KMS-11 (cell line): ENCODE data around the gene KCNH6.

Source experiments
- H2AFZ ChIP-seq: fragments of 200-600 bp; sonication (generic); 2 replicates; pipeline ENCODE4 v1.6.1; 2016; ENCODE audit warnings: antibody characterized with exemption, mixed run types, low read depth
- H3K27ac ChIP-seq: fragments of 200-600 bp; sonication (generic); 2 replicates; pipeline ENCODE4 v1.6.1; 2016; ENCODE audit warnings: mild to moderate bottlenecking, mixed run types
- H3K27me3 ChIP-seq: fragments of 200-600 bp; sonication (generic); 2 replicates; pipeline ENCODE4 v1.6.1; 2017; ENCODE audit warnings: mild to moderate bottlenecking, low read depth, mixed run types, moderate library complexity; ENCODE audit not compliant: insufficient read depth
- H3K36me3 ChIP-seq: fragments of 200-600 bp; sonication (generic); 2 replicates; pipeline ENCODE4 v1.6.1; 2017; ENCODE audit warnings: mild to moderate bottlenecking, mixed run types; ENCODE audit not compliant: insufficient read depth
- H3K4me1 ChIP-seq: fragments of 200-600 bp; sonication (generic); 2 replicates; pipeline ENCODE4 v1.6.1; 2016; ENCODE audit warnings: mild to moderate bottlenecking, low read depth, mixed run types; ENCODE audit not compliant: poor library complexity, severe bottlenecking
- H3K4me2 ChIP-seq: fragments of 200-600 bp; sonication (generic); 2 replicates; pipeline ENCODE4 v1.7.0; 2016; ENCODE audit warnings: mild to moderate bottlenecking, mixed run types
- H3K4me3 ChIP-seq: fragments of 200-600 bp; sonication (generic); IDR thresholded peaks from 2 replicates; pipeline ENCODE4 v1.6.1; 2017; ENCODE audit warnings: low read depth, low read length, mixed read lengths; ENCODE audit not compliant: insufficient read depth
- H3K79me2 ChIP-seq: fragments of 200-600 bp; sonication (generic); 2 replicates; pipeline ENCODE4 v1.6.1; 2016; ENCODE audit warnings: low read depth, mixed run types; ENCODE audit not compliant: insufficient read depth
- H3K9ac ChIP-seq: fragments of 200-600 bp; sonication (generic); 2 replicates; pipeline ENCODE4 v1.6.1; 2016; ENCODE audit warnings: mild to moderate bottlenecking, mixed run types
- H4K20me1 ChIP-seq: fragments of 200-600 bp; sonication (generic); 2 replicates; pipeline ENCODE4 v1.6.1; 2016; ENCODE audit warnings: mild to moderate bottlenecking, mixed run types; ENCODE audit not compliant: insufficient read depth
- CTCF ChIP-seq: fragments of 200-600 bp; sonication (generic); conservative IDR thresholded peaks from 2 replicates; pipeline ENCODE4 v1.6.1; 2017; ENCODE audit warnings: low read depth, mild to moderate bottlenecking, antibody characterized with exemption, low read length, moderate library complexity, mixed read lengths

The KCNH6 gene

GRCh38 chr17:63542218-63542545 is 19.0 kb downstream of the KCNH6 start:
- Histone ChIP-seq H2AFZ (no peak overlapping the region), H3K27ac (no peak overlapping the region), H3K4me2 (no peak overlapping the region), H3K79me2 (no peaks in the 10 kb centered on the region), H4K20me1 (no peaks in the 10 kb centered on the region), H3K4me1 (no peaks in the 10 kb centered on the region), H3K9ac (no peak overlapping the region), H3K36me3 (no peaks in the 10 kb centered on the region), H3K27me3 (peaks cover under 1% of the 10 kb centered on the region; the same call in 1 of the 2 replicates), H3K4me3 (no peak overlapping the region)
- no peak for TF ChIP-seq CTCF

- Histone ChIP-seq H2AFZ (no peak overlapping the region), H3K4me1 (no peaks in the 10 kb centered on the region), H3K36me3 (no peaks in the 10 kb centered on the region), H3K4me2 (no peak overlapping the region), H3K79me2 (no peaks in the 10 kb centered on the region), H3K27me3 (no peaks in the 10 kb centered on the region; the same call in 1 of the 2 replicates), H3K9ac (no peak overlapping the region), H3K4me3 (no peak overlapping the region), H3K27ac (no peak overlapping the region), H4K20me1 (no peaks in the 10 kb centered on the region)
- no peak for TF ChIP-seq CTCF
Measured at GRCh38 chr17:63542942-63543821, 20.0 kb downstream of the KCNH6 start.

- no peaks in the 10 kb centered on the region; the same call in 1 of the 2 replicates for H3K27me3 ChIP-seq
- H3K9ac ChIP-seq, result no peak overlapping the region
- no peak overlapping the region for H3K4me3 ChIP-seq
- H4K20me1 ChIP-seq, result no peaks in the 10 kb centered on the region
- TF ChIP-seq CTCF, result no peak
- no peak overlapping the region for H2AFZ ChIP-seq
- peaks cover 4% of the 10 kb centered on the region for H3K4me1 ChIP-seq
- H3K27ac ChIP-seq, result no peak overlapping the region
- no peaks in the 10 kb centered on the region for H3K36me3 ChIP-seq
- no peak overlapping the region for H3K4me2 ChIP-seq
- H3K79me2 ChIP-seq, result no peaks in the 10 kb centered on the region
Measured at GRCh38 chr17:63543822-63544420, 20.8 kb downstream of the KCNH6 start.

GRCh38 chr17:63544467-63545301 is 21.5 kb downstream of the KCNH6 start:
- no peak for TF ChIP-seq CTCF
- H3K27ac ChIP-seq, result no peak overlapping the region
- H3K4me2 ChIP-seq, result no peak overlapping the region
- no peak overlapping the region for H2AFZ ChIP-seq
- no peaks in the 10 kb centered on the region for H4K20me1 ChIP-seq
- H3K4me3 ChIP-seq, result no peak overlapping the region
- no peak overlapping the region for H3K9ac ChIP-seq
- no peaks in the 10 kb centered on the region for H3K79me2 ChIP-seq
- H3K36me3 ChIP-seq, result no peaks in the 10 kb centered on the region
- no peaks in the 10 kb centered on the region; the same call in 1 of the 2 replicates for H3K27me3 ChIP-seq
- peaks cover 10% of the 10 kb centered on the region for H3K4me1 ChIP-seq
